ENCODE measurements around the gene DNAJB5. TPM values are rescaled to one million over a fixed set of nuclear protein-coding genes. Genes with fewer than 3 reads are reported as not detected.

DNAJB5 gene
- total RNA-seq, 4 donors from 2014 or later, result 1.1 to 3.7 (median 1.9) TPM

- intact Hi-C loops (cut with DNase I; ENCODE audit: low total_unique reads), result no loop called here
- no peak for TF ChIP-seq POLR2A (IDR thresholded peaks at IDR 0.05)
- no peak for TF ChIP-seq CTCF (IDR thresholded peaks at IDR 0.05)
- WGBS, 2 donors, result 89 to 95% methylated on average over 6 of the region's 6 CpGs
- no peak overlapping the region for H3K4me3 ChIP-seq (ENCODE audit: low read depth, poor library complexity, severe bottlenecking)
- DNase-seq (ENCODE audit: low spot score in 2 of 2), result no peak
Measured at GRCh38 chr9:35042891-35043545, 53.5 kb downstream of the DNAJB5 start.

GRCh38 chr9:35044071-35044470, 54.5 kb downstream of the DNAJB5 start:
- H3K4me3 ChIP-seq (ENCODE audit: low read depth, poor library complexity, severe bottlenecking), result no peak overlapping the region
- 89 to 96% methylated on average over 3 of the region's 3 CpGs for WGBS, 2 donors
- intact Hi-C loops (cut with DNase I; ENCODE audit: low total_unique reads), result no loop called here
- no peak for DNase-seq (ENCODE audit: low spot score in 2 of 2)
- TF ChIP-seq CTCF (IDR thresholded peaks at IDR 0.05) (no peak), POLR2A (IDR thresholded peaks at IDR 0.05) (no peak)

Other genes with a start within 250 kb of the DNAJB5 start
- gene PHF24, start 31.5 kb upstream of the DNAJB5 start, total RNA-seq, result 1 to 10 TPM in 2 of 4 donors, under 1 TPM in 2; 0.44 to 2.7 (median 1.5) TPM
- 100 to 1,000 TPM; 122 to 194 (median 156) TPM for gene VCP, start 82.9 kb downstream of the DNAJB5 start, total RNA-seq
- gene FANCG, start 90.2 kb downstream of the DNAJB5 start, total RNA-seq, result 10 to 100 TPM in 3 of 4 donors, 1 to 10 TPM in 1; 5.3 to 34.7 (median 11.6) TPM
- 10 to 100 TPM in 3 of 4 donors, 1 to 10 TPM in 1; 9.8 to 21.3 (median 19.0) TPM for gene PIGO, start 106.8 kb downstream of the DNAJB5 start, total RNA-seq
- gene STOML2, start 113.4 kb downstream of the DNAJB5 start, total RNA-seq, result 100 to 1,000 TPM in 2 of 4 donors, 10 to 100 TPM in 2; 76.3 to 105 (median 88.6) TPM
- 10 to 100 TPM; 16.7 to 27.9 (median 19.4) TPM for gene ATOSB, start 126.1 kb downstream of the DNAJB5 start, total RNA-seq
- gene UNC13B, start 172.3 kb downstream of the DNAJB5 start, total RNA-seq, result 10 to 100 TPM; 11.9 to 29.0 (median 27.5) TPM

Measured in lower leg skin (tissue), 4 donors.